ENCODE data around the gene BBX.

BBX gene

DNA sequence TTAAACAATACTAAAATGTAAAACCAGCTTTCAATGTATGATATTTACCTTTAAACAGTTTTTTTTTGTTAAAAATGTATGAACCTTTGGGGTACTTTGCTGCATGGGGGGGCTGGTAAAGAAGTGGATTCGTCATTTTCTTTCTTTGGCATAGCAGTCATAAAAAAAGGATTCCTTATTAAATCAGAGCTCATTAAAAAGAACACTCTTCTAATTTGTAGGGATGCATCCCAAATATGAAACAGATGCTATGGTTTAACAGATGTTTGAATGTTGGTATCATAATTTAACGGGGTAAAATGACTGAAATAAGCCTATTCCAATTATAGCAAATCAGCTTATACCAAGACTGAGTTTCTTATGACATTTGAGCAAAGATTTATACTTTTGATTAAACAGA, 234.4 kb downstream of the BBX start:
- no peak for DNase-seq

DNA sequence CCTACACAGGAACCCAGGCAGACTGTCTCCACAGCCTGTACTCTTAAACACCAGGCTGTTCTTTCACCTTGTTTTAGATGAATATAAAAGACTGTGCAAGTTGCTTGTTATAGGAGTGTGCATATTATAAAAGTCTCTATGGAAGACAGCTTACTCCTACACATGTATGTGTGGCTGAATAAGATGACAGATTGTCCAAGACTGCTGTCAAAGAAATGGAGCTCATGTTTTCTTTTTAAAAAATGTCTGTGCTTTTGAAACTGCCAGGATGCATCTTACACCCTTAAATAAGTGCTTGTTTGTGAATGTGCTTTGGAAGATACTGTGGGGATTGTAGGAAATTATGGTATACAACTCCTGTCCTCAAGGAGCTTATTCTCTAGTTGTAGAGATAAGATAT, 237.4 kb downstream of the BBX start:
- no peak for DNase-seq

DNA sequence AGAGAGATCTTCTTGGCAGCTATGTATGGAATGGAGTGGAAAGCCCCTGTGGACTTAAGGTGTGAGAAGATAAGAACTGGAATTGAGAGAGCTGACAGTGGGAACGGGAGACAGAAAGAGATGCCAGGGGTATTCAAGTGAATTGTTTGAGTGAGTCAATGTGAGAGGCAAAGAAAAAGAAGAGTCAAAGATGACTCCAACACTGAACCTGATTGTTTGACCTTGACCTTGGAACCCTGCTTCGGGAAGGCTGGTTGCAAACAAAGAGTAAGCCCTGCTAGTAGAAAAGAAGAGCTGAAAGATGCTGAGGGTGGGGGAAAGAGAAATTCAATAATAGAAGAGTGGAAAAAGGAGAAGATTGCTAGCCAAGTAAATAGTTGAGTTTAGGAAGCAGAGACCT, 238.6 kb downstream of the BBX start:
- DNase-seq: no peak

DNA sequence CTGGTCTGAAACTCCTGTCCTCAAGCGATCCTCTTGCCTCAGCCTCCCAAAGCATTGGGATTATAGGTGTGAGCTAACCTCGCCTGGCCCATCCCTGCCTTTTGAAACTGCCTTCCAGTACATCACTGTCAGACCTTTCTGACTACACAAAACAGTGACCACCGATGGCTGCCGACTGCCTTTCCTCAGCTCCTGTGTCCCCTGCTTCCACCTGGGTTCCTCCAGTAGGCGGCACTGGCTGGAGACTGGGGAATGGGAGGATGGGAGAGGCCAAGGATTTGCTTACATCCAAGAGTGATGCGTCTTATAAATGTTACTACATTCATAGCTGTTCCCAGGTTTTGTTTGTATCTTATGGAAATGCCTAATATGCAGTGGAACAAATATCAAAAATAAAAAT, 242.8 kb downstream of the BBX start:
- DNase-seq: no peak

DNA sequence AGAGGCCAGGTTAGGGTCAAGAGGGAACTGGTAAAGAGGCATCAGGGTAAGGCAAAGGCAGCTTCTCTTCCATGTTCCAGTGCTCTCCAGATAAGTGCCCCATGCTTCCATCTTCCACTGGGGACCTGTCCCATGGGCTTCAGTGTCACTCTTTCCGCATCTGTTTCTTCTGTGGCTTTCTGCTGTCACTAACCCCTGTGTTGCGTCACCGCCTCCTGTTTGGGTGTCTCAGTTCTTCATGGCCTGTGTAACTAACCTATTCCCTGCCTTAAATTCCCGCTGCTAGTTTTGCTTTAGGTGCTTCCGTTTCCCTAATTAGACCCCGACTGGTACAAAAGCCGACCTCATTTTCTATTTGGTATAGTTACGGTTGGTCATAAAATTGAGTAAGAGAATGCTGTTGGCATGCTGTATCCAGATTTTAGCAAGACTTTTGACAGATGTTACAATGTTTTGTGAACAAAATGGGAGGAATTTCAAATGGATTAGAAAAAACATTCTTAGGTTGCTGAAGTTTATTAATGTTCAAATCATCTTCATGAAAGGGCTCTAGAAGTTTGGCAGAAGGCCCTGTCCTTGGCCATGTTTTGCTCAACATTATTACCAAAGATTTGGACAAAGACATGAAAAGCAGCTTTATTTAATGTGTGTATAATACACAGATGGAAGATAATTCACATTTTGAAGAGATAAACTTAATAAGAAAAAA, 245.3 kb downstream of the BBX start:
- no peak for DNase-seq

DNA sequence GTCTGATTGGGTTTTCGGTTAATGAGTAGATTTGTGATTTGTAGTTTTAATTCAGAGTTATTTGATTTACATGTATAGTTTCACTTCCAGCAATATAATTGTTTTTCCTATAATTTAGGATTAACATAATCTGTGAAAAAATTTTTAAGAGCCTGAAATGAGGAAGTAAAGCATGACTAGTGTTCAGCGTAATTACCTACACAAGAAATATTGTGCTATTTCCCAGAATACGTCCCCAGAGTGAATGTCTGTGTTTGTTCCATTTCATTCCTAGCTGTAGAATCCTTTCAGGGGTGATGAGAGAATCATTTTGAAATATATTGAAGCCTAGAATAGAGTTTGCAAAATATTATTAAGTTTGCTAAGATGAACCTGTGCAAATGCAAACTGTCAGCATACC, 247.1 kb downstream of the BBX start:
- DNase-seq: no peak

DNA sequence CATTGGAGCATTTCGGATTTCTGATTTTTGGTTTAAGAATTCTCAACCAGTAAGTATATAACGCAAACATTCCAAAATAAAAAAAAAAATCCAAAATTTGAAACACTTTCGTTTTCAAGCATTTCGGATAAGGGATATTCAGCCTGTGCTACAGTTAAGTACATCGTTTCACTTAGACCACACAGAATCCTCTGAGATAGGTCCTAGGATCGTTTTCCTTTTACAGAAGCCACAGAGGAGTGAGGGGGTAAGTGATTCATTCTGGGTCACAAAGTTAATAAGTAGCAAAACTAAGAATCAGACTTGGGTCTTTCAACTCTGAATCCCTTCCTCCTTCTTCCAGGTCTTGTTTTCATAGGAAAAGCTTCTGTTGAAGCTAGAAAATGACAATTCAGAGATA, 249.3 kb downstream of the BBX start:
- DNase-seq: no peak

DNA sequence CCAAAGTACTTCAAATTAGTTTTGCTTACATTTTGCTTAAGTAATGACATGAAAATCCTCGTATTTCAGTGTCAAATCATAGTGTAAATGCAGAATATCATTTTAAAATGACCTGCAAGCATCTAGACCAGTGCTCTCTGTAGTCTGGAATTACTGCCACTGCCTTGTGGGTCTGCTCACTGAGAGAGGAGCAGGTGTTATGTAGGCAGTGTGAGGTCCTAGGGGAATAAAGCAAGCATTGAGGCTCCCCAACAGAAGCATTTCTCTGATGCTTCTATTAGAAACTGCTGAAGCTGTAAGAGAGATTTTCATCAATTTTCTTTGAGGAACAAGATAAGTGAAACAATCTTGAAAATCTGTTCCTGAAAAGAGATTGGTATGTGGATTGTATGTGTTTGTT, 253.2 kb downstream of the BBX start:
- DNase-seq: no peak

DNA sequence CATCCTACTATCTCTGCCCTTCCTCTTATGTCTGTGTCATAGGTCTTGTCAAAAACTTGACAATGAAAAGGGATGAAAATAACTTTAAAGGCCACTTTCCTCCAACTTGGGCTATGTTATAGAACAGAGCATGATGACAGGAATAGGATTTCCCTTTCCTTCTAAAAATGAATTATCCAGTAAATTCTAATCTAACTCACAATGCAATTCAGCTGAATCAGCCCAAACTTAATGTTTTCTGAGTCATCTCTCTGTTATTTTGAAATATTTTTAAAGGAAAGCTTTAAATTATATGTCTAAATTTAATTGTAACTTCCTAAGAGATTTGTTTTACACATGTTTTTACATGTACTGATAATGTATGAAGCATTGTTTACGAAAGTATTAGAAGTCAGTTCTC, 258.5 kb downstream of the BBX start:
- DNase-seq: no peak

DNA sequence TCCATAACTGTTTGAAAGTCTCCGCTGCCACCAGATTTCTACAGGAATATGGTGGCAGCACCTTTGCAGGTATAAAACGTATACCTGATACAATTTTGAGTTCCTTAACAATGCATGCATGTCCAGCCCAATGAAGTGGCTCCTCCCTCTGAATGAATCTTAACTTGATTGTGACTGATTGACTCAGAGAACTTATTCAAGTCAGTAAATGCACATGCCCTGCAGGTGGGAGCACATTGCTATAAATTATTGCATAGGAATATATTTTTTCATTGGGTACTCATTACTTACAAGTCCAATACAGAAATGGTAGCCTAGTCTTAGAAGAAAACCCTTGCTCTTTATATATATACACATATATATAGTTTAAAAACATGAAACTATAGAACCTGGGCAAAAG, 259.3 kb downstream of the BBX start:
- no peak for DNase-seq

DNA sequence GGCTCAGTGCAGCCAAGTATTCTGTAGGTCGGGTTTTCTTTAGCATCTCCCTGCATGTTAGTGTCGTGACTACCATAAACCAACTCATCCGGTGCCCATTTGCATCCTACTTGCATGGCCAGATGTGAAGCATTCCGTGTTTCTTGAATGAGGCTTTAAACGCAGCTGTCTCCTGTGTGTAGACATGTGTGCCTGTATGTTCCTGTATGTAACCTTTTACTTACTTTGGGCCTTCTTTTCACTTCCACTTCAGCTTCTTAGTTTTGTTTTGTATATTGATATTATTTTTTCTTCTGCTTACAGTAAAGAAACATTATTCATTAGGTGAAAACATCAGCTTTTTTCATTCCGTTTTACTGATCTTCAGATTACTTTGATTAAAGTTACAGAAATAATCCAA, 267.9 kb downstream of the BBX start:
- DNase-seq: no peak

DNA sequence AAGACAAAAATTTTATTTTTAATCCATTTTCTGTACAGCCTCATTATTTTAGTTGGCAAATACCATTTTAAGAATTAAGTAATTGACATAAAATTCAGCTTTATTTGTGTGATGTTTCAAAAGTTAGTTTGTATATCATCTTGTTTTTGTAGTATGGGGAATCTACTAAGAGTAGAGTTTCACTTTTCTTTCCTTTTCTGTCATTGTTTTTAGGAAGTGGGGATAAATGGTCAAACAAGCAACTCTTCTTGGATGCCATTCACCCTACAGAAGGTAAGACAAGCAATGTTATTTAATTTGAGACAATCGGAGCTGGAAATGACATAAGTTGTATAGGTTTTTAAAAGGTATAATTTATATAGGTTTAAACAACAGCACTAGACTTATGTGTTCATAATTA, 268.3 kb downstream of the BBX start:
- DNase-seq: no peak

DNA sequence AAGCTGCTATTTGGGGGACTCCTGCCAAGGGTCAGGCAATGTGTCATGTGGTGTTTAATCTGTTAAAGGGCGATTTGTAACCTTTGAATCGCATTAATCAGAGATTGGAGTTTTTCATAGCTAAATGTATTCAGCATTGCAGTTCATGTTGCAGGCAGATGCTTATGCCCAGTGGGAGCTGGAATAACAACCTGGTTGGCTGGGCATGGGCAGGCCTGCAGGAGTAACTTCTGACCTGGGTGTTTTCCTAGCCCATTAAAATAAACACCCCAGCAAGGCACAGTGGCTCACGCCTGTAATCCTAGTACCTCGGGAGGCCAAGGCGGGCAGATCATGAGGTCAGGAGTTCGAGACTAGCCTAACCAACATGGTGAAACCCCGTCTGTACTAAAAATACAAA, 268.7 kb downstream of the BBX start:
- DNase-seq: no peak

DNA sequence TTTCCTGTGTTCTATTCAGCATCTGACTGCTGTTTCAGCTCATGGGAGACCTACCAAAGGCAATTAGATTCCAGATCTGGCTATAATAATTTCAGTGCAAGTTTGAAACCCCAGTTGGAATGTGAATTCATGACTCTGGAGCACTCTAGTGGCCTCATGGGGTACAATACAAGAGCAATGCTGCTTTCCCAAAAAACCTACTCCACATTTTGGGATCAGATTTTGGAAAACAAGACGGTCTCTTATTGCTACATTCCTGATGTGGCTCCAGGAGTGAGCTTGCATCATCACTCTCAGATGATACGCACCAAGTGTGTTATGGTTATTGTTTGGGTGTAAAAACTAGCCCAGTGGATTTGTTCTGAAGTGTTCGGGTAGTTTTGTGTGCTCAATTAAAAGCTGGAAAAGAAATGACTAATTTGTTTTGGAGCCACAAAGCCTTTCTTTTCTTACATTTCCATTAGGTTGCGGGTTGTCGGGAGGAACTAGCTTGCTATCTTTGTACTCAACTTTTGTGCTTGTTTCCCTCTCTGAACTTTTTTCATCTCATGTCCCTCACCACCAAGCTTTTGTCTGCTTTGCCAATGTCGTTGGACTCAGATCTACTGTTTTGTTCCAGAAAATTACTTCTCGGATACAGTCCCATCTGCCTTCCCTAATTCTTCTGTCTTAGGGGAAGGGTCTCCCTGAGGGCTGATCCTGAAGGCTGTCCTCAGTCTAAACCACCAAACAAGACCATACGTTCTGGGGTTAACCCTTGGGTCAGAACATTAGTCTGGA, 272.1 kb downstream of the BBX start:
- no peak for DNase-seq

DNA sequence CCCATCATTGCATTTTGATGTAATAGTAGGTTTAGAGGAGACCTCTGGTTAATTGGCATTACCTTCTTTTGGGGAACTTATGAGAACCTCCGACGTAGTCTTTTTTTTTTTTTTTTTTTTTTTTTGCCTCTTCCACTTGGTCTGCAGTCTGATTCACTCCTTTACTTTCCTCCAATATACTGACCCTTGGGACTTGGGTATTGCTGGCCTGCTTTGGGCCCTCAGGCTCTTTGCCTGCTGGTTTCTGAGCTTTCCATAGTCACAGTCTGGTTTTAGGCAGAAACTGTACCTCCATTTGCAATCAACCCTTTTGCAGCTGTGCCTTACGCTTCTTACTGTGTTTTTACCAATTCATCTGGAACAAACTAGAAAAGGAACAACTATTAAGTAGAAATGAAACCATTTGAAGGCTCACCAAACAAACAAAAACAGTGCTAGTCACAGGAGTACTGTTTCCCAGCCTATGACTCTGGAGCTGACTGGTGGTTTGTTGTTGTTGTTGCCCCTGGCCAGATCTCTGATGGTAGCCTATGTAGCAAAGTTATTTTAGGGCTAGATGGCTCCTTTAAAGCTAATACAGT, 272.8 kb downstream of the BBX start:
- no peak for DNase-seq

DNA sequence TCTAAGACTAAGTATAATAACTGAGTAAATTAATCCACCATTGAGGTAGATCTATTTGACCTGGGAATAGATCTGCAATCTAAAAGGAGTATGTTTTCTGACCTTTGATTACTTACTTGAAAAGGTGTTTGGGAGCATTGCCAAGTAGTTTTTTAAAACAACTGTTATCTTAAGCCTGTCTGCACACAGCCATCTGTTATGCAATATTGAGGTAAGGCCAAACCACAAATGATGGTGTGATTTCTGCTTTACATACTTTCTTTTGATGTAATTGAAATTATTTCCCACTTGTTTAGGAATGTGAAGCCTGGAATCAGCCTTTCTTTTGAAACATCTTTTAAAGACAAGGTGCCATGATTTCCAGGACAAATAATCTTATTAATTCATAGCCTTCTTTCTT, 274.0 kb downstream of the BBX start:
- DNase-seq: no peak

DNA sequence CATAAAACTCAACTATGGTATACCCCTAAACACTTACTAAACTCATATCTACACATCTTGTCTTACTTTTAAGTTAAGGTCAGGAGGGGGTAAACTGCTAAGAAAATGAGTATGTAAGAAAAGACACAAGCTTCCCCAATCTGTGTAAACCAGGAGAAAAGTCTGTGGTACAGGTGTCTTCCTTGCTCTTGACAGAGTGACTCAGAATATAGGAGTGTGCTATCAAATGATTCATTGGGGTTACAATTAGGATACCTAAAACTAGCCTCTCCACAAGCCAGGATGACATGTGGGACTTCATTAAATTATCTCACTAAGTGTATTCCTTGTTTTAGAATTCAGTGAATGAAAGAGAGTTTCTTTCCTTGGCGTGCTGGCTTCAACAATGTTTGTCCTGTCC, 274.8 kb downstream of the BBX start:
- no peak for DNase-seq

DNA sequence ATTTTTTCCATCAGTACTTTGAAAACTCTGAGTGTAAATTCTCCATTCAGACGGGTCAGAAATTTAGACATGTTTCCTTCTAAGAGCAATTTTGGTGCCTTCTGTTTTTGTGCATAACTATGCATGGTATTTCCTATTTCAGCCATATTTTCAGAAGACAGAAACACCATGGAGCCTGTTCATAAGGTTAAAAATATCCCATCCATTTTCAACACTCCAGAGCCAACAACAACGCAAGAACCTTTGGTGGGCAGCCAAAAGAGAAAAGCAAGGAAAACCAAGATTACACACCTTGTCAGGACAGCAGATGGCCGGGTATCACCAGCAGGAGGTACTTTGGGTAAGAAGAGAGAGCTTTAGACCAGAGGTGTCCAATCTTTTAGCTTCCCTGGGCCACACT, 275.6 kb downstream of the BBX start:
- no peak for DNase-seq

DNA sequence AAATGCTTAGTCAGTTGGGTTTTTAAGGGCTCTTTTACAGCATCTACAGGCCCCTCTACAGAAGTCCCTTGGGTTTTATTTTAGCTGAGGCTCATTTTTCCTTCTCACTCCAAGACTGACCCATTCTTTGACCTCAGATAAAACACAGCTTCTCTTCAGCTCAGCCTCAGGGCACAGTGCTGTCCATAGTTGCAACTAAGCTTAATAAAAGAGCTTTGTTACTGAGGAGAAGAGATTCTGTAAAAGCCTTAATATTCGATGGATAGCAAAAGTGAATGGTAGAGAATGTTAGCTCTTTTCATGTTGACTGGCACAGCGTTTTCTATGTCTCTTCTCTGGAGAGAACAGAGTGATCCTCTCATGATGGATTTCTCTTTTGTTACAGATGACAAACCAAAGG, 277.9 kb downstream of the BBX start:
- no peak for DNase-seq

DNA sequence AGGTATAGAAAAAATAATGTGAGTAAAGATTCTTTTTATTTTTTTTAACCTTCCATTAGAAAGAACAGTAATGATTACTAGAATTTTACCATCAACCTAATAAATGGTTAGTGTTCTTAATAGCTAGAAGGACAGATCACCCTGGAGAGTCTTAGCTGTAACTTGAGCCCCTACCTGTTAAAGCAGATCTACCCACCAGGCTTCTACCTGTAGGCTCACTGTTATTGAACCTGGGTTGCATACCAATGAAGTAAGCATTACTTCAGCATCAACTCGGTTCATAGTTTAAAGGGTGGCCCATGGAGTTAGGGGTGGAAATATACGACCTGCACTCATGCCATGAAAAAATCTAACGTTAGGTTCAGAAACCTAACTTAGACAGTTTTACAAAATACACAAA, 280.4 kb downstream of the BBX start:
- no peak for DNase-seq

DNA sequence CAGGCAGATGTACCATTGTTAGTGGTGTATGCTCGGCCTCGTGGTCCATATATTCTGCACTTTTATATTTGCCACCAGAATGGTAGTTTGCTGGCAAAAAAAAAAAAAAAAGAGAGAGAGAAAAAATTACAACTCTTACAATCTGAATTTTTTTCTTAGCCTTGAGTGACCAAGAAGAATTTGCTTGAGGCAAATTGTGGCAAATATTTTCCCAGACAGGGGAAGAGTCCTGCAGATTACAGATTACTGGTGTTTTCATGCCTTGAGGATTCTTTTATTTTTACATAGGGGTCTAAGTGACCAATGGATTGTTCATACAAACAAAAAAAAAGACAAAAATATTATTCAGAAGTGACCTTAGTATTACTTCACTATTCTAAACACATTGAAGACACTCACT, 283.3 kb downstream of the BBX start:
- no peak for DNase-seq

DNA sequence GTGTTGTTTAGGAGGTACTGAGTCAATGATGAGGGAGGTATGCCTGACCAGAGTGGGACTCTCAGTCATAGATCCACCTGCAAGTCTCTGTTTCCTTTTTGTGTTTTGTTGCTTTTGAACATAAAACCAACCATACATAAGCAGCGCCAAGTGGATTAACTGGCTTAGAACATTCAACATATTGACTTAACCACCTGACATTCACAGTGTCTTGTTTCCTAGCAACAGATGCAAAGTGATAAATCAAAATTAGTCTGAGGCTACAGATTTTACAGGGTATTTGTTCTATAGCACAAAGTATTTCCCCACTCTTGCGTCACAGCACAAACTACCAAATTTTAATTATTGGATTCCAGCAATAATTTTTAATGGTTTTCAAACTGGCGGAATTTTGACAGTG, 283.8 kb downstream of the BBX start:
- DNase-seq: no peak

DNA sequence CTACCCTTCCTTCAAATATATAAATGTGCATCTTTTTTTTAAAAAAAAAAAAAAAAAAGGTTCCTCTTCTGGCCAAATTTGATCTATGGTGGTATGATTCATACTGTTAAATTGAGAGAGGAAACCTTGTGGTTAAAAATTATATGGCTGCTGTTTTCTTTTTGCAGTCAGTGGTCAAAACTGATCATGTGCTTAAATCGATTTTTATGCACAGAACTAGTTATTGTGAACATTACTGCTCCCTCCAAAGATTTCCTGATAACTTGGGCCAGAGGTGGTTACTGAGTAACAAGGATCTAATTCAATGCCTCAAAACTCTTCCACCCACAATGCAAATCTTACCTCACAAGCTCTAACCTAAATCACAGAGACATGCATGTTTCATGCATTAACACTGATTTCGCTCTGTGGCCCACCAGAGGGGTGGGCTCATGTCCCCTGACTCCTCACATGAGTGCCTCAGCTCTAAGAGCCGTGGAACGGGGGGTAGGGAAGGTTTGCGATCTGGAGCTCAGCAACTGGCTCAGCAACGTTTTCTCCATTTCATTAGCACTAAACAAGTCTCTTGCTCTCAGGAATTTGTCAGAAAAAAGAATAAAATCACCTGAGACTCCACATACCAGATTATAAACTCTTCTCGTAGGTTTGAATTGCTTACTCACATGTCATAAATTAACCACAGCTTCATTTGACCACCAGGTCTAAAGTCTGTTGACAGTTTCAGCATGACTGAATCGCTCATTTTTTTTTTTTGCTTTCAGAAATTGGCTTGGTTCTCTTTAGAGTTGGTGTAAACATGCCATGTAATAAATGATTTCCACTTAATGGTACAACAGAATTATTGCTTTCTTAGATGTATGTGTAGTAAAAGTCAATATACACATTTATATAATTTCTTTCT, 287.7 kb downstream of the BBX start:
- no peak for DNase-seq

DNA sequence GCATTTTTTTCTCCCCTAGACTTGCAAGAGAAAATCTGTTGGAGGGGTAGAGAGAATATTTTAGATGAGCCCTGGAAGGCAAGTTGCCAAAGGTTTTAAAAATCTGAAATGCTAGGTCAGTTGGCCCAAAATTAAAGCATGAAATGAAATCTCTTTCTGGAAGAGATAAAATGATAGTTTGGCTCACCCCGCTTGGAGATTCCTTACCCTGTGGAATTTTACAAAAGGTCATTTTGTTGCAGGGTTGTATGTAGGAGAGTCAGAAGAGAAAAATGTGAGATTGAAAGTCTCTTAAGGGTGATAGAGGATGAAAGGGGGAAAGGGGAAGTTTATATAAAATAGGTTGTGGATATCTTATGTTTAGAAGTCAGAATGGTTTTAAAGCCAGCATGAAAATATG, 290.3 kb downstream of the BBX start:
- no peak for DNase-seq
